GM18520 (cell line): ENCODE results near the gene TRNT1.

Source experiments
- ATAC-seq: cut with Tn5 transposase; IDR thresholded peaks from one replicate; pipeline ENCODE4 v1.9.1; 2021; ENCODE audit not compliant: unreplicated experiment

The TRNT1 gene

GRCh38 chr3:3126477-3127431, at the start of gene TRNT1:
Gene TRNT1, plus strand, starts transcription at chr3:3126940. Its CDS starts 2,101 bp downstream, at chr3:3129041.
- ATAC-seq, result peak; percentile 93

- no peak for ATAC-seq
Observed at GRCh38 chr3:3080309-3080708, 46.4 kb upstream of the TRNT1 start.

- ATAC-seq, result peak; percentile 44
Observed at GRCh38 chr3:3081381-3082233, 45.1 kb upstream of the TRNT1 start.

- ATAC-seq, result peak; percentile 76
Observed at GRCh38 chr3:3082234-3082924, 44.4 kb upstream of the TRNT1 start.

- ATAC-seq, result no peak
Observed at GRCh38 chr3:3084890-3085289, 41.9 kb upstream of the TRNT1 start.

- peak; percentile 26 for ATAC-seq
Observed at GRCh38 chr3:3085782-3086181, 41.0 kb upstream of the TRNT1 start.

GRCh38 chr3:3086239-3086638, 40.5 kb upstream of the TRNT1 start:
- no peak for ATAC-seq

GRCh38 chr3:3087279-3087678, 39.5 kb upstream of the TRNT1 start:
- ATAC-seq, result no peak

- no peak for ATAC-seq
Observed at GRCh38 chr3:3087716-3088465, 38.8 kb upstream of the TRNT1 start.

- ATAC-seq, result peak; percentile 88
Observed at GRCh38 chr3:3089017-3089416, 37.7 kb upstream of the TRNT1 start.

- ATAC-seq, result peak; percentile 55
Observed at GRCh38 chr3:3097958-3098357, 28.8 kb upstream of the TRNT1 start.

GRCh38 chr3:3101660-3102458, 24.9 kb upstream of the TRNT1 start:
- ATAC-seq, result no peak

GRCh38 chr3:3102751-3103150, 24.0 kb upstream of the TRNT1 start:
- ATAC-seq, result no peak

GRCh38 chr3:3105246-3105645, 21.5 kb upstream of the TRNT1 start:
- ATAC-seq, result no peak

- no peak for ATAC-seq
Observed at GRCh38 chr3:3105815-3106214, 20.9 kb upstream of the TRNT1 start.

- no peak for ATAC-seq
Observed at GRCh38 chr3:3107181-3107580, 19.6 kb upstream of the TRNT1 start.

- no peak for ATAC-seq
Observed at GRCh38 chr3:3107858-3108257, 18.9 kb upstream of the TRNT1 start.

GRCh38 chr3:3109407-3110298, 17.1 kb upstream of the TRNT1 start:
- peak; percentile 97 for ATAC-seq

GRCh38 chr3:3110299-3110630, 16.5 kb upstream of the TRNT1 start, which contains the start of gene IL5RA:
Gene IL5RA, minus strand, starts transcription at chr3:3110374. Its CDS starts 5,390 bp downstream, at chr3:3104984.
- ATAC-seq, result peak; percentile 37
